AG04450 (cell line): ENCODE data around the gene FOXQ1. TPM values are rescaled to one million over a fixed set of nuclear protein-coding genes. Genes with fewer than 3 reads are reported as not detected.

ENCODE experiments used
- CTCF ChIA-PET: fragments of 300-600, 350-600 bp; formaldehyde crosslinking; extraction: SDS; loops from one replicate; lab custom pipeline; 2022; ENCODE audit warnings: antibody characterized with exemption, inconsistent platforms; lab: Charles Lee
- POLR2A ChIA-PET: fragments of 350-600 bp; formaldehyde crosslinking; extraction: SDS; loops from one replicate; lab custom pipeline; 2021; ENCODE audit warnings: antibody characterized with exemption, inconsistent platforms; lab: Yijun Ruan, JAX
- DNase-seq: peaks from one replicate; pipeline ENCODE4 v3.0.0-alpha.2; 2011; ENCODE audit warnings: low read depth, low spot score
- H3K27ac ChIP-seq: one replicate; pipeline ENCODE4 v1.5.1; 2012; ENCODE audit warnings: low read depth, low read length, control low read depth
- H3K27me3 ChIP-seq: one replicate; pipeline ENCODE4 v1.6.0; 2012; ENCODE audit warnings: low read length; ENCODE audit not compliant: control insufficient read depth, insufficient read depth
- H3K4me3 ChIP-seq: 2 replicates; pipeline ENCODE4 v1.5.1; 2011; ENCODE audit warnings: mild to moderate bottlenecking, low read depth, low read length, control low read depth
- H3K9me3 ChIP-seq: 2 replicates; pipeline ENCODE4 v1.5.1; 2012; ENCODE audit warnings: low read length; ENCODE audit not compliant: control insufficient read depth, insufficient read depth
- polyA plus RNA-seq: library from polyadenylated mRNA; depleted of rRNA; stranded (reverse); fragments of >200 nt; gene quantifications from 2 replicates; pipeline ENCODE4 v1.2.3, GENCODE V29; 2011; rRNA removed
- TF ChIP-seq, protein P1 (sequence below): IDR thresholded peaks from 2 replicates; pipeline ENCODE4 v1.5.1; 2011; ENCODE audit warnings: low read depth, low read length, control low read depth, inconsistent platforms

FOXQ1 gene
- polyA plus RNA-seq, 1 experiment = 0.07 TPM

DNA sequence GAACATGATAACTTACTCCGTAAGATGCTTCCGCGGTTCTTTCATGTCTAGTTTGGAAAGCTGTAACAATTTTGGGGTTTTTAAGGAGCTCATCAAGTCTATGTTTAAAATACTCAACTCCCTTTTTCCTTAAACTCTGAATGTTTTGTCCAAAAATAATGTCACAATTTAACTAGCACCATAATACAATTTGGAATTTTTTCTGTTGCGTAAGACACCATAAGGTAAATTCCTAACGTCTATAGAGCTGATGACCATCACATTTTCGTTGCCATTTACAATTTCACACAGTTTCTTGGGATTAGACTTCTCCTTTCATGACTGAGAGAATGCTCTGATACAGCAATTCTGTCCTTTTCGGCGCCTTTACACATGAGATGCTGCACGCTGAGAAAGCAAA lies 50.7 kb downstream of the FOXQ1 start:
- Histone ChIP-seq H3K27ac (no peak overlapping the region), H3K9me3 (no peaks in the 10 kb centered on the region), H3K4me3 (no peak overlapping the region), H3K27me3 (no peaks in the 10 kb centered on the region)
- DNase-seq = no peak
- ChIA-PET POLR2A (no interaction called here), CTCF (no interaction called here)
- TF ChIP-seq, protein P1, sequence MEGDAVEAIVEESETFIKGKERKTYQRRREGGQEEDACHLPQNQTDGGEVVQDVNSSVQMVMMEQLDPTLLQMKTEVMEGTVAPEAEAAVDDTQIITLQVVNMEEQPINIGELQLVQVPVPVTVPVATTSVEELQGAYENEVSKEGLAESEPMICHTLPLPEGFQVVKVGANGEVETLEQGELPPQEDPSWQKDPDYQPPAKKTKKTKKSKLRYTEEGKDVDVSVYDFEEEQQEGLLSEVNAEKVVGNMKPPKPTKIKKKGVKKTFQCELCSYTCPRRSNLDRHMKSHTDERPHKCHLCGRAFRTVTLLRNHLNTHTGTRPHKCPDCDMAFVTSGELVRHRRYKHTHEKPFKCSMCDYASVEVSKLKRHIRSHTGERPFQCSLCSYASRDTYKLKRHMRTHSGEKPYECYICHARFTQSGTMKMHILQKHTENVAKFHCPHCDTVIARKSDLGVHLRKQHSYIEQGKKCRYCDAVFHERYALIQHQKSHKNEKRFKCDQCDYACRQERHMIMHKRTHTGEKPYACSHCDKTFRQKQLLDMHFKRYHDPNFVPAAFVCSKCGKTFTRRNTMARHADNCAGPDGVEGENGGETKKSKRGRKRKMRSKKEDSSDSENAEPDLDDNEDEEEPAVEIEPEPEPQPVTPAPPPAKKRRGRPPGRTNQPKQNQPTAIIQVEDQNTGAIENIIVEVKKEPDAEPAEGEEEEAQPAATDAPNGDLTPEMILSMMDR = no peak

DNA sequence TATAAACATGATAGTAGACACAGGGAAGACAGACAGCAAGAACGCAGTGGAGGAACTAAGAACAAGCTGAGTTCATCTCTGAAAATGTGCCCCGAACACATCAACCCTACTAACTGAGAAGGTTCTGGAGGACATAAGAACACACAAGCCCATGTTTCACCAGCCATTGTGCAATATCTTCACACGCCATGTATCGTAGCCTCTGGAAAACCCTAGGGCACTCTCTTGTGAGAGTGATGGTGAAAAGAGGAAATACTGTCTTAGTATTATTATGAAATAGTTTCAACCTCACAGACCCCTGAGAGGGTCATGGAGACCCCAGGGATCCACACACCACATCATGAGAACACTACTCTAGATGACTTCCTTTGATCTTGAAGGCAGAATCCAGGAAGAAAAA lies 51.4 kb downstream of the FOXQ1 start:
- DNase-seq = no peak
- CTCF ChIA-PET = interaction anchor here (0.5 to 1.2 kb wide), 3 partner anchors 18 to 563 kb away, joined by 5 to 10 read pairs (median 5); no protein-coding TSS in a partner anchor
- no peaks in the 10 kb centered on the region for H3K9me3 ChIP-seq
- H3K4me3 ChIP-seq = no peak overlapping the region
- TF ChIP-seq, protein P1 = no peak
- POLR2A ChIA-PET = no interaction called here
- H3K27me3 ChIP-seq = no peaks in the 10 kb centered on the region
- no peak overlapping the region for H3K27ac ChIP-seq

DNA sequence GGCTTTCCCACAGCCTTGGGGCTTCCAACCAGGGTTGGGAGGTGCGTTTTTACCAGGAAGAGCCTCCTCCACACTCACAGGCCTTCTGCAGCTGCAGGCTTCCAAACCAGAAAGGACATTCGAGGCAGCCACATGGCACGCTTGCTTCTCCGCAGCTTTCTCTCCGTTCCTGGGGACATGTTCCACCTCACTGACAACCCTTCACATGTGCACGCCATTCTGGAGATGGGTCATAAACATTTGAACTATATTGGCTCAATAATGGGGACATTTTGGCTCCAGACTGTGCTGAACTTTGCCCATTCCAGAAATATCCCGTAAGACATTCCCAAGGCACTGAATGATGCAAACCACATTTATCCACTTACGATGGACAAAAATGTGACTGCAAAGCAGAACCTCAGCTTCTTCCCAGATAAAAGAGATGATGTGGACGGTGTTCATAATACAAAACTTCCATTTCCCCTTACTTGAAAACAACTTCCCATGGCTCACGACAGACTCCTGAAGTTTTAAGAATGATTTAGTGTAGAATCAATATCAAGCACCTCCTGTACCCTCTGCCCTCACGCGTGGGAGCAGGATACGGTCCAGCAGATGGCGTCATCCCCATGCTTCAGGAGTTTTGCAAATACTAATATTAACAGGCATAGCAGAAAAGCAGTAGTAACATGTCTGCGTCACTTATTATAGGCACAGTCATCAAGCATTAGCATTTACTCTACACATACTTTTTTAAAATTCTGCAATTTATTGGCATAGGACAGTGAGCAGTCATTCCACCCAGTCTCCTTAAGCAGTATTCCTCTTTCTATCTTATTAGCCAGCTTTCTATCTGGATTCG lies 52.1 kb downstream of the FOXQ1 start:
- CTCF ChIA-PET = interaction anchor here (0.5 to 1.2 kb wide), 3 partner anchors 17 to 564 kb away, joined by 5 to 10 read pairs (median 5); no protein-coding TSS in a partner anchor

More for the DNA sequence above, 52.1 kb downstream of the FOXQ1 start:
- POLR2A ChIA-PET = no interaction called here
- Histone ChIP-seq H3K9me3 (no peaks in the 10 kb centered on the region), H3K4me3 (no peak overlapping the region), H3K27ac (no peak overlapping the region), H3K27me3 (no peaks in the 10 kb centered on the region)
- TF ChIP-seq, protein P1 = peak; percentile 36
- no peak for DNase-seq

Other genes with a start within 250 kb of the FOXQ1 start
- 17.3 TPM in 2 replicates for gene FOXF2, start 77.5 kb downstream of the FOXQ1 start, polyA plus RNA-seq